CD4-positive, alpha-beta T cell treated with Interleukin-21 for 1 hour (primary cell): ENCODE data around the gene TBX18.

Source experiments
- DNase-seq: peaks from one replicate; pipeline ENCODE4 v3.0.0-alpha.2; 2020

Gene TBX18

DNA sequence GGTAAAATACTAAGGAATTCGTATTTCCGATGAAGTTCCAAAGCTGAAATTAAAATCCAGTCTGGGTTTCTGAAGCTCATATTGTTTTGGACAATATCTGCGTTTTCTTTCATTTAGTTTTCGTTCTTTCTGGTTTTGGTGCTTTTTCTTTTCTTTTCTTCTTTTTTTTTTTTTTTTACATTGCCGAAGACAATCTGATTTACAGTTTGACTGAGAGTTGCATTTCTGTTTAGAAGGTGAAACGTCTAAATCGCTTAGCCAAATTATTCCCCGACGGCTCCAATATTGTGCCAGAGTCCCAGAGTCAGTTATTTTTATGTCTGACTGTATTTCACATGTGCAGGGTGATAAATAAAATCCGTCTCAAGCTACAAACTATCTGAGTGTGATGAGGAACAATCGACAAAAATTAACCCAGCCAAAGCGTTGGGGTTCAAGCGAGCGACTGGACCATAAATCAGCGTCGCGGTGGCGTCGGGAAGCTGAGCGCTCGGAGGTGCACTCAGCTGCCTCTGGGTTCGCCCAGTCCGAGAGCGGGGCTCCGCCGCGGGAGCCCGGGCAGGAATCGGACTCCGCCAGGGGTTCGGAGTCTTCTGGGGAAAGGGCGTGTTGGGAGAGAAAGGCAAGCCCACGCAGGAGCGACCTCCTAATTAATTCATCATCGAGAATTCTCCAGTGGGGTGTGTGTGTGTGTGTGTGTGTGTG is 8.2 kb upstream of the TBX18 start:
- no peak for DNase-seq

DNA sequence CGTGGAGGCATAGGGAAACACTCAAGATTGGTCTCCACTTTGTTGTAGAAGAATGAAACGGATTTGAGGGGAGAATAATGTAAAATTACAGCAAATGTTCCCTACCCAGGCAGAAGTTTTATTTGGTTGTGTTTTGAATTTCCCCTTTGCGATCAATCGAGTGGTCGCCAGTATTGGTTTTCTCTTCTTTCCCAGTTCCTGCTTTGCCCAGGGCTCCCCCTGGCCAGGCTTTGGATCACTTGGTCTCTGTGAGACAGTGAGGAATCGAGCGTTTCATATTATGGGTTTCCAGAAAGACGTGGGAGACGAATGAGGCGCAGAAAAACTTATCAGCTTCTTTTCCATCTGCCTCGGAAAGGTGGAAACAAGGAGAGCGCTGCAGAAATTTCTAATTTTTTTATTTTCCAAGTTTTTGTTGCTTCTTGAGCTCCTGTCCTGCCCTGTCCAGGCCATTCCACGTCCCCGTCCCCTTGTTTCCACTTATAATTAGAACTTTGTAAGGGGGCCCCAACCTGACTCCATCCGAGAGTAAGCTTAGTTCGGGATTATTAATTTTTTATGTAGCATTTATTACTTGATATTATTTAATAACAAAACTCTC is 7.5 kb upstream of the TBX18 start:
- no peak for DNase-seq

DNA sequence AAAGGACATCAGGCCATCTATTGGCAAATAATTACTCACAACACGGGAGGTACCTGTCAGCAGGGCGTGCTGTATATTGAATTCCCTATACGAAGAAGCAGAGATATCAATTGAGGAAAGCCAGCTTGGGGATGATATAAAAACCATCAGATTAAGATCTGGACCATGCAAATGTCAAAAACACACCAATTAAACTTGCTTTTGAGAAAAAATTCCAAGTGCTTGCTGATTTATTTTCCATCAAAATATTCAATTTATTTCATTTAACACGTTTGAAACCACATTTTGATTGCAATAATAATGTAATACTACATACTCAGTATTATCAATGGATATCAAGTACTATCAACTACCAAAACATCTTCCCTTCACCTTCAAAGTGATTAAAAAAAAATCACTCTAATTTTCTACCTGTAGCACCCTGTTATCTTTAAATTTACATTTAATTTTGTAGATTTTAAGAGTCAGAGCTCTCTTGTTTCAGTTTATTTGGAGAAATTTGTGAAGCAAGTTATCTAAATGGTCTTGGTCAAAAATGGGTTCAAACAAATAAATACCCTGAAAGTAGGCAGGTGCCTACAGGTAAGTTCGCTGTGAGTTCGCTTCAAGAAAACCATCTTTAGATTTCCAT is 6.8 kb upstream of the TBX18 start:
- no peak for DNase-seq

DNA sequence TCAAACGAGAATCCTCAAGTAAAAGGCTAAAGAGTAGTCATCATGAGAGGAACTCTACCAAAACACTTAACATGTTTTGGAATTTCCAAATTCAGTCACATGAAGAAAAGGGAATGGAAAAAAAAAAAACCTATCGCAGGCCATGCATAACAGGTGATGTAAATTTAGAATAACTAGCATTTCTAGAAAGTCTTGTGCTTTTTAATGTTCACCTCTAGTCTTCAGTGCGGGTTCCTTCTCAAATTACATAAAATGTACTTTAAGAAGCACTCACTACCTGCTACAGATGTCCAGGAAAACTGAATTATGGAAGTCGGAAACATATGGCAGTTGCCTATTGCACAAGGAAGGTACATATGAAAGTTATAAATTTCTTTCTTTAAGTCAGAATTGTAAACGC is 6.1 kb upstream of the TBX18 start:
- DNase-seq, result no peak

DNA sequence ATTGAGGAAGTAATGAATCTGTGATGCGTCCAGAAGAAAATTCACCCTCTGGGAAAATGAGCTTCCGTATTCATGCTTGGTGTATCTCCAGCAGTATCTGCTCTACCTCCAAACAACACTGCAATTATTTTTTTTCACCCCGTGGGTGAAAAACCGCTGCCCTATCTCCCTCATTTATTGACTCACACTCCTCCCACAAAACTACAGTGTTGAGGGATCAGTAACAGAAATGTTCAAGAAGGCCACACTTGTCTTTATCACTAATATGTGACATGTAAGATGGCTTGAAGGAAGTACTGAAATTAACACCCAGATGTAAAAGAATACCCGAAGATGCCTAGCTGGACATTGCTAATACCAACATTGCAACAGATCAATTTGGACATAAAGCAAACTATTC is 4.9 kb upstream of the TBX18 start:
- no peak for DNase-seq

DNA sequence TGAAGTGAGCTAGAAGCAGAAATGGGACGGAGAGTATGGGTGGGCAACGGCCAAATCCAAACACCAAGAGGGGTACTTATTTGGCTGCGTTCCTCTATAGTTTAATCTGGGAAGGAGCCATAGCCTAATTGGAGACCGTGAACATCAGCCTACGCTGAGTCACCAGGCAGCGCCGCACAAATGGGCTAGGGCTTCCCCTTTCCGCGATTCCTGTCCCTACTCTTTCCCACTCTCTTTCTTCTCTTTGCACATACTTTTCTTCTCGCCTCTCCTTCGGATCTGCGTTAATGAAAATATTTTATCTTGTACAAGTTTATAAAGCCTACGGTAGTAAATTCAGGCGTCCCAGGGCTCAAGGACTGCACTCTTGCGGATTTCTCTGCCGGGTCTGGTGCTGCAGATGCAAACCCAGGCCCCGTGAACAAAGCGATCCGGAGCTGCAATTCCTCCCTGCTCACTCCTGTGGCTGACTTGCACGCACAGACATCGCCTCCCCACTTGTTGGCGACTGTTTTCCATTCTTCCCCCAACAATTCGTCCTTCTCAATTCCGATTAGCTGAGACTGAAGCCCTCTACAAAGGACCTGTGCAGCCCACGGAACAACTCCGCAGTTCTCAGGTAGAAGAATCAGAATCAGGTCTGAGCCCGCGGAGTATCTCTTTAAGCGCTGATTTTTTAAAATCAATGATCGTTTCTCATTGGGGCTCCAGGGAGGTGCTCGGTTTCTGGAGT is 4.2 kb upstream of the TBX18 start:
- DNase-seq, result no peak

DNA sequence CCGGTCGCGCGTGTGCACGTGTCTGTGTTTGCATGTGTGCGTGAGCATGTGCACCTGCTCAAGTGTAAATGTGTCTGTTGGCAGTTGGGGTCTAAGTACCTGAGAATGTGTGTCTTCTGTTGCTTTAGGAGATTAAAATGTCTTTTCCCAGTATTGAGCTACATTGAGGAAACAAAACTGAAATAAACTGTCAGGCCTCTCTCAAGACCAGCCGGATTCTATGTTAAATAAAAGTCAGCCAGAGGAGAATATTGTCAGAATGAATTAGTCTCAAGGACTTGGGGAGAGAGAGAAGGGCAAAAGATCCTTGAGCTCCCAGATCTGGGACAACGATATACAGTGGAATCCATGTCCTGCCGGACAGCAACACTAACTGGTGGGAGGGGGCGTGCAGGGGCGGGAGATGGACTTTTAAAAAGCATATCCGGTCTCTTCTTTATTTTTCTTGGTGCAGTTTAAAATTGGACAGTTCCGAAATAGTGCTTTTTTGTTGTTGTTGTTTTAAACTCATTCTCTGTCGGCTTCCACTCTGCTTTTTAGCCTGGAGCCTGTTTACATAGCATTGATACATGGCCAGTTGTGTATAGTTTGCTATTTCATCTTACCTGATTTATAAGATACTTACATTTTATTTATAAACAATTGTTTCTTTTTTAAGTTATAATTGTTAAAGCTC is 3.3 kb upstream of the TBX18 start:
- no peak for DNase-seq

DNA sequence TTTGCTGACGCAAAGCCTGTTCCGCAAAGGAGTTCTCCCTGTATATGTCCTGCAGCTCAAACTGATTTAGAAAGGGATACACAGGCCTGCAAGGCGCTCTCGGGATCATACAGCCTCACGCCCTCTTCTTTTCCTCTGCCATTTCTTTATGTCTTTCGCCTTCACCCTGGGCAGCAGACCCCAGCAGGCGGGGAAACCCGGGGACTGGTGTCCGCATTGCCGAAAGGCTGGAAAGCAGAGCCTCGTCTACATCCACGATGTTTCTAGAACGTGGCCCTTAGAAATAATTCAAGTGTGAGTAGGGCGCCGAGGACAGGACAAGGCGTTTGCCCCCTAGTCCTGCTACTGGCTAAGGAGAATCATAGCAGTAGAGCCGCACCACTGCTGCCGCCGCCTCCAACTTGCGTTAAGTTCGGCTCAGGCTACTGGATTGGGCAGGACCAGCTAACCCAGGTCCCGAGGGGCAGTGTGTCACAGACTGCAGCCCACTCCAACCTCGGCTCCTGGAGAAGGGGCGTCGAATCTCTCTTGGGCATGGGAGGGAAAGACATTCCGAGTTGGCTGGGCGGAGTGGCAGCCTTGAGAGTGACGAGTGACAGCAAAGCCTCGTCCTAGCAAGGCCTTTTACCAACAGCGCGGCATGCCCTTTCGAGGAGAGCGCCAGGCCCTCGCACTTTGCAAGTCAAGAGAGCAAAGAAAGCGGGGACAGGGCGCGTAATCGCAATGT is 2.6 kb upstream of the TBX18 start:
- DNase-seq, result no peak

DNA sequence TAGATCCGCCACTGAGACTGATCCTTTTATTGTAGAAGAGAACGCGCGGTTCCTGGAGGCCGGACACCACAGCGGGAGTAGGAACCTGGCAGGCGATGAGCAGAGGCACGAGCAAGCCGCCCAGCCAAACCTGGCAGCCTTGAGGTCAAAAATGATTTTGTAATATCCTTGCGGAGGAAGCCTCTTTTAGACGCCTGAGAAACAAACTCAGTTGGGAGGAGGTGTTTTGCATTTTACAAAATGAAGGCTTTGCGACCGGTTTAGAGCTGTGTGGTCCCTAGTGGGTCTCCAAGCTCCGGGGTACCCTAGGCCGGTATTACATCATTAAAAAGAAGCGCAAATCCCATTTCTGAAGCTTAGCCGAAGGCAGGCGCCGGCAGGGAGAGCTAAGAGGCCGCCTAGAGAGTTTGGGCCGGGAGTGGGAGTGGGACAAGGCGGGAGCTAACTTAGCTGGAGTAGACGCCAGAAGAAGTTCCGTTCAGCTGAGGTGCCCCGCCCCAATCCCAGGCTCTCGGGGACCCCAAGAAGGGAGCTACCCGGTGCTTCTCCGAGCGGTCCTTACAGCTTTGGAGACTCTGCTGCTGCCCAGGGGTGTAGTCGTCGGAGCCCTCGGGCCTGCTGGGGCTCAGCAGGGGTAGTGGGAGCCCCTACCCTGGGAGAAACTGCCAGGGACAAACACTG is 1.9 kb upstream of the TBX18 start:
- DNase-seq, result no peak

DNA sequence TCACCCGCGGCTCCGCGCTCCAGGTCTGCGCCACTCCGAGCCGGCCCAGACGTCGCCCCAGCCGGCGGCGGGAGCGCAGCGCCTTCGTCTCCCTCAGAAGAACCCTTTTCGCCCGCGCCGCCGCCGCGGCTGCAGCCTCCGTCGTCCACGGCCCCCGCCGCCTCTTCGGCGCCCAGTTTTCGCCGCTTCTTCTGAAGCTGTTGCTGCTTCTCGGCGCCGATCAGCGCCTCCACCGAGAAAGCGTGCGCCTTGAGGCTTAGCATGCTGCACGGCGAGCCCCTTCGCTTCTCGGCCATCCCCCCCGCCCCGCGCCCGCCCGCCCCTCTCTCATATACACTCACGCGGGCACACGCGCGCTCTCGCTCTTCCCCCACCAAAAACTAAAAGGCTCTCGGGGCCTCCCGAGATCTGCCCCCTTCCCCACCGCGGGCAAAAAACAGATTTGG is 489 bp downstream of the TBX18 start:
- no peak for DNase-seq

DNA sequence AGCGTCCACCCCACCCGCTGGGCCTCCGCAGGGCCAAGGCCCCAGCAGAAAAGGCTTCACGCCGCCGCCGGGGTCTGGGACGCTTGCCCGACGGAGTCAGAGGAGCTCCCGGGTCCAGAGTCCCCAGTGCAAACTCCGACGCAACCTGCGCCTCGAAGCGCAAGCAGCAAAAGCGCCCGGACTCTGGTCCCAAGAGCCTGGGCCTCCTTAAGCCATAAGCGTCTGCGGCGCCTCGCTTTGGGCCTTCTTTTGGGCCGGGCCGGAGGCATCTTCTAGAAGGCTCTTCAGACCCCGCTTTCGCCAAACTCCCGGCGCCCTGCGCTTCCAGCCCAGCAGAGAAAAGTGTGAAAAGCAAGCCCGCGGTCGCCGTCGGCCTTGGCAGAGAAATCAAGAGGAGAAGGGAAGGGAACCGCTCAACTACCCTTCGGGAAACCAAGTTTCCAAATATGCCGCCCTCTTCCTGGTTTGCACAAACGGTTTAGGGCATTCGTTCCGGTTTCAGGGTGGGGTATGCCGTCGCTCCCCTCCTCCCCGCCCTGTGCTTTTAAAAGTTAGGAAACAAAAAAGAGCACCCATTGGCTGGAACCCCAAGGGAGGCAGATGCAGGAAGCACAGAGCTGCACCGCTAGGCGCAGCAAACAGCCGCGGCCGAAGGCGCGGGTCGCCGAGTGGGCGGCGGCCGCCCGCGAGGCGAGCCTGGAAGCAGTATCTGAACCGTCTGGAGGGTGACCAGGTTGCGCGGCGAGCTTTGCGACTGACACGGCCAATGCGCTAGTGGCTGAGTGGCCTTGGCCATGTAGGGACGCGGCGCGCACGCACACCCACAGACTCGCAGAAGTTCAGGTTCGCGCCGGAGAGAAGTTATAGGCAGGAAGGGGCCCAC is 1.2 kb downstream of the TBX18 start:
- no peak for DNase-seq

DNA sequence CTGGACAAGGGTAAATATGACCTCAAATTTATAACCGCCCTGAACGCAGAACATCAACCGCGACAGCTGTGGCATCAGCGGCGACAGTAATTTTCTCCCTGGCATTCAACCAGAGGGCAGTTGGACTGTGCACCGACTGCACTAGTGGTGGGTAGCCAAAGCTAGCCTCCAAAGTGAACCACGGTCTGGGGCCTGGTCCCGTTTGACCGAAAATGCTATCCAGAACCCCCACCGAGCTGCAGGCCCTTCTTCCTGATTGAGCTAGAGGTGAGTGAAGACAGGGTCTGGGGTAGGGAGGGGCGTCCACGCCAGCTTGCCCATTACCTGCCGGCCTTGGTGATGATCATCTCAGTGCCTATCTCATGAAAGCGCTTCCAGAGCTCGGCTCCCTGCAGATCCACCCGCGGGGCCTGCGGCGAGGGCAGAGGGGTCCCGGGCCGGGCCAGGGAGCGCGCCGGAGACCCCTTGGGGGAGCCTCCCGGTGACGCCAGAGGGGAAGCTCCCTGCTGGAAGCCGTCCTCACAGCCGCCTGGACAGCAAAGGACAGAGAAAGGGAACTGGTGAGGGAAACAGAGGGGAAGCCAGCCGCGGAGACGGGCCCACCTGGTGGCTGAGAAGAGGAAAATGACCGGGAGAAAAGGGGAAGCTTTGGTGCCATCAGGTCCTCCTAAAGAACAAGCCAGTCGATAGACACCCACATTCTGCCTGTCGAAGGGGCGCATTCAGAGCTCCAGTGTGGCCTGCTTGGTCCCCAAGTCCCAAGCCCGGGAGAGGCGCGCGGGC is 2.0 kb downstream of the TBX18 start:
- DNase-seq, result no peak

DNA sequence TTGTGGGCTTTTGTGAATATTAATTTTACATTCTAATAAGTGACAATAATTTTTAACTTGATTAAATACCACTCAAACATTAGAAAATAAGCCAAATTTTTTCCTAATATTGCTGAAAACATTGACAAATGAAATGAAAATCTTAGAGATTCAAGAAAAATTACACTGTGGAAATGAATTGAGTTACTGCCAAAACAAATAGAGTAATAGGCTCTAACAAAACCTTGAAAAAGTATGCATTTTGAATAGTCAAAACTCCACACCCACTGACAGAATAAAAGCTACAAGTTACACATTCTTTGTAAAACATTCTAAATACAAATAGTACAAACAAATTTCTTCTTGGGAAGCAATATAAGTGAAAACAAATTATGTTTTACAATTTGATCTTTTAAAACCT is 5.9 kb downstream of the TBX18 start:
- DNase-seq, result no peak

DNA sequence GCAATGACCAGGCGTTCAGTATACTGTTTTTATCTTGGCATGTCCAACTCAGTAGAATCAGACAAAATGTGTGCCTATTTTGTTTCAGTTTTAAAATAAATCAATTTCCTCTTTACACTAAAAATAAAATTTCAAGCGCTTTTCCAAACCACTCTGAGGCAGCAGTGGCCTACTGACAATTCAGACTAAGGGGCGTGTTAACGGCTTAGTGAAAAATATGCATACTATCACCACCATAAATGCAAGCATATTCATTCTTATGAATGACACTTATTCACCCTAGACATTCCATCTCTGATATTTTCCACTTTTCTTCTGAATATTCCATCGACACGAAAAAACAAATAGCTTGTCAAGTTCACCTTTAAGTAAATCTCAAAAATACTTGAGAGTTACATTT is 7.5 kb downstream of the TBX18 start:
- DNase-seq, result no peak

DNA sequence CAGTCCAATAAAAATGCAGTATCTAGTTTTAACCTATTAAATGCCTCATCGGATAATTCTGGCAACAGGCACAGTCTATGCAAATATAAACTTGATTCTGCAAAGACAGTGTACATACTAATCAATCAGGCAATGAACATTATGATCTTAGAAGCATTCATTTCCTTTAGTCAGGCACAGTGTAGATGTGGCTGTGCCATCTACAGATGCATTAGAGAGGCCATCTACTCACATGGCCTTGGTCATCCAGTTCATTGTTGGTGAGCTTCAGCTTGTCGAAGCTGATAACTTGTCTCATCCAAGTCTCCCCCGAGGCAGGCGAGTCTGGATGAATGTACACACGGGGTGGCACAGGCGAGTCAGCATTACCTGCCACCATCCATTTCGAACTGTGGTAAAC is 7.9 kb downstream of the TBX18 start:
- DNase-seq, result no peak

DNA sequence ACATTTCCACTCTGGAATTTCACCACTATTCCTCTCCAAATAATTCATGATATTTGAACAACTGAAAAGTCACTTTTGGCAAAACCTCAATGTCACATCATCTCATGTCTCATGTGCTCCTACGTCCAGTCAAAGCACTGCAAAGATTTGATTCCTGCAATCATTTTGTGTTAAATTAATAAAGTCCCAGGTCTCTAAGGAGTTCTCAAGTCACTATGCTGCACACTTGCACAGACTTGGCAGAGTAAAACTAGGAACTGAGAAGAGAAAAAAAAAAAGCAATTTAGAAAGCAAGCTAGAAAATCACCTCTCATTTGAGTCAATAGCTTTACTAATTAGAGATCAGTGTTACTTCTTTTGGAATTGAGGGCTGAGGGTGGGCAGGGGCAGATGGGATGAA is 11.2 kb downstream of the TBX18 start:
- no peak for DNase-seq

DNA sequence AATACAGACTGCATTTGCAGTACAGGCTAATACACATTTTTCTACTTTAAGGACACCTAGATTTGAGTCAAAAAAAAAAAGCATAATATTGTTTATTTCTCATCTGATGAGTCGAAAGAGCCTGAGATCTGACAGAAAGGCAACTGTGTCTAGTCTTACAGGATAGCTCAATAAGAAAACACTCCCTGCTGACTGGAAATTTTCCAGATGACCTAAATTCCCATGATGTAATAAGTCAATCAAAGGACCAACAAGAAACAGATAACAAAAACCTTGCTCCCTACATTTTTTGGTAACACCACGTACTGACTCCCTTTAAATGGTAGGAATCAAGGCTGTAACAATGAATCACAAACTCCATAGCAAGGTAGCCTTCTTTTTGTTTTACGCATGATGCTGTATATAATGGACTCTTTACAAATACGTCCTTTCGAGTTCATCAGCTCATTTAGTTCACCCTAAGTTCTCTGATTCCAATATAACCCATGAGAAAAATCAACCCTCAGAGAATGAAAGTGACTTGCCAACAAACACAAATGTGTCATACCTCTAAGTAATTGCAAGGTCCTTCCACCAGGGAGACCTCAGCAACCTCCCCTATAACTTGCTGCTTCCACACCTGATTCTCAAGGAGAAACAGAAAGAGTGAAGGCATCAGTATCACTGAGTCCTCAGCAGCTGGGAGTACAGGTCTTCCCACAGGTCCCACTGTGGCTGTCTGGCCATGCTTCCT is 12.1 kb downstream of the TBX18 start:
- DNase-seq, result no peak

DNA sequence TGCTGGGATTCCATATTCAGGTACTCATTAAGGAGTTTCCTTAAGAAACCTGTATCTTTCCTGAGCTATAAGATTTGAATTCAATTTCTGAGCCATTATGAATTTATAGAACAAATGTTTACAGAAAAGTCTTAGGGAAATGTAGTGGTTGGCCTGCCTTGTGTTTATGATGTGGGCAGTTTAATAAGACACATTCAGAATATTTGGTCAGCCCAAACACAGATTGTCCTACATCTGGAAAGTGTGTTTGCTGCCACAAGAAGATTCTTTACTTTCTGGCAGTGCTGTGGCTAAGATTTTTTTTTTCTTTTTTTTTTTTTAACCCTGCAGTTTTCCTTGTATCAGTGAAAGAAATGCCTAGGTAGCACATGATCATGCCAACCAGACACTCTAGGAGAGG is 15.2 kb downstream of the TBX18 start:
- DNase-seq, result no peak

DNA sequence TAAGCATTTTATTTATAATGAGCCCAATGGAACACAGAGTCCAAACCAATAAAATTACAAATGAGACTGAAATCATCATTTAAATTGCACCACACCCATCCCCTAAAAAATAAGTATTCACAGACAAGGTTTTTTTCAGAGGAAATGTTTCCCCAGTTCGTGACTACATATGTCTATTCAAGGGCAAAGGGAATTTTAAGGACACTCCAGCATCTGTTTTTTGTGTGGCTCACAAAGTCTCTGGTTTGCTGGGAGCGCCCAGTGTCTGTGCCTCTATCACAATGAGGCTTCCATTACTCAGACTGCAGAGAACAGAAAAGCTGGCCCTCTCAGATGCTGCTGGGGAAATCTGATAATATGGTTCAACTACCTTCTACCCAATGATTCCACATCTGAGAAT is 16.0 kb downstream of the TBX18 start:
- no peak for DNase-seq
